Stimulated activated CD8-positive, alpha-beta memory T cell treated with anti-CD3 and anti-CD28 coated beads, Interleukin-2, amount 100 ng/mL, for 1 hour (primary cell): ENCODE measurements around the gene RYR3.

Experiments
- DNase-seq, 2 donors: peaks; one replicate each; pipeline ENCODE4 v3.0.0-alpha.2; 2020; ENCODE audit warnings: low read depth in 2 of 2

The RYR3 gene

GRCh38 chr15:33831646-33832045 lies 520.9 kb downstream of the RYR3 start:
- no peak for DNase-seq

DNA sequence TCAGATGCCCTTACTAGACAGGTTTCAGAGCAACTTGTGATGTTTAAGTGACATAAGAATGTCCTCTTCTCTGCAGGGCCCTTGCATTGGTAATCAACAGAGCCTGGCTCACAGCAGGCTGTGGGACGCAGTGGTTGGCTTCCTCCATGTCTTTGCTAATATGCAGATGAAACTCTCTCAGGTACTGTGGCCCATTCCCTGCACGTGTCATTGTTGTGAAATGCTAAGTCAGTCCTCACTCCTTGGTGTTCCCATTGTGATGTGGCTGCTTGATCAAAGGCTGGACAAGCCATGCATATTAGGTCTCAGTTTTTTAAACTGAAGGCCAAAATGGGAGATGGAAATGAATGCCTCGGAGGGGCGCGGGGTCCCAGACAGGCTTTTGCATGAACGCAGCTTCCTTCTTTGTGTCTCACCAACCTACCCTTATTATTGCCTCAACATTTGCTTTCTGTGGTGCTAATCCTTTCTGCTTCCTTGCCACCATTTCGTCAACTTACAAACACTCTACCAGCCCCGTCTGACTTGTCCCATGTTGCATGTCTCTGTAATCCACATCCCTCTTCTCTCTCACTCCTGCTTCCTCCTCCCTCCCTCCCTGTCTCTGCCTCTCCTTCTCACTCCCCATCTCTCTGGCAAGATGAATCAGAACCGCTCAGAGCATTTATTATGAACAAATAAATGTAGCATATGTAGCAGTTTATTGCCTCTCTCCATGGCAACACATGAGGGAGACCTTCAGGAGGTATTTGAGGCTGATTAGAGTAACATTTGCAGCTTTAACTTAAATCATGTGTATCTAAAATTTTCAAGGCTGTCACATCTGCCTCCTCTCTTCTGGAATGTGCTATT lies 524.4 kb downstream of the RYR3 start:
- no peak for DNase-seq

- DNase-seq = no peak
Observed at GRCh38 chr15:33837294-33837693, 526.5 kb downstream of the RYR3 start.

DNA sequence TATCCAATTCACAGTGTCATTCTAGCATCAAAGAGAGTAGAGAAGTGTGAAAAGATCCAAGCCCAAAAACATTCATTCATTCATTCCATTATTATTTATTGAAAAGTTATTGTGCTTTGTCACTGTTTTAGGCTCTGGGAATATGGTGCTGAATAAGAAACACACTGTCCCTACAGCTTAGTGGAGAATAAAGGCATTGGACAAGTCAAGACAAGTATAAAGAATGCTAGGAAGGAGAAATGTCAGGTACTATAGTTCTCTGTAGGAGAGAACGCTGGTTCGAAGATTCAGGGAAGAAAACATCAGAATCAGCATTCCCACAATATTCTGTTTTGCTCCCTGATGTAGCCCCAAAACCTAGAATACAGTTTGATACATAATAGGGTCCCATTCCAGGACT lies 528.8 kb downstream of the RYR3 start:
- DNase-seq = no peak

DNA sequence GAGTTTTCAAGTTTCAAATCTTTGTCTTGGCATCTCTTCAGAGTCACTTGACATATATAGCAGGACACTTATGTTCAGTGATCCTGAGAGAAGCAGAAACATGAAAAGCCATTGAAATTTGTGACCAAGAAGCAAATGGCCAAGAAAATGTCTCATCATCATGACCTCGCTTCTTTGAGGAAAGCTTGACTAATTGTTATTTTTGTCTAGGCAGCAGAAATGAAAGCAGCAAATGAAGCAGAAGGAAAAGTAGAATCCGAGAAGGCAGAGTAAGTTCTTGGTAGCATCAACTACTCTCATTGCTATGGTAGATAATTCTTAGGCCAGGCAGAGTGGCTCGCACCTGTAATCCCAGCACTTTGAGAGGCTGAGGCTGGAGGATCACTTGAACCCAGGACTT lies 529.8 kb downstream of the RYR3 start:
- DNase-seq = no peak

- DNase-seq = no peak
Observed at GRCh38 chr15:33844186-33844585, 533.4 kb downstream of the RYR3 start.

- DNase-seq = no peak
Observed at GRCh38 chr15:33844597-33844996, 533.8 kb downstream of the RYR3 start.

DNA sequence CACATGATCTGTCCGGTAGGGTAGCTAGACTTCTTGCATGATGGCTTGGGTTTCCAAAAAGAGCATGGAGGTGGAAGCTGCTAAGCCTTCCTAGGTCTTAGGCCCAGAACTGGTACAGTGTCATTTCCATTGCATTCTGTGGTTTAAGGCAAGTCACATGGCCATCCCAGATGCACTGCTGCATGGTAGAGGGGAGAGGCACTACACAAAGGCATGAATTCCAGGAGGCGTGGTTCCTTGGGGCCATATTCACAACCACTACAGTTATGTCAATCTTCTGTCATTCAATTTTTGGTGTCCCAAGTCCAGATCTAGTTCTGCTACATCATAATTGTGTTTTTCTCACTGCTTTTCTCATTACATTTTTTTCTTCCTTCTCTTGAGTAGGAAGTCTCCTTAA lies 535.4 kb downstream of the RYR3 start:
- DNase-seq = no peak

DNA sequence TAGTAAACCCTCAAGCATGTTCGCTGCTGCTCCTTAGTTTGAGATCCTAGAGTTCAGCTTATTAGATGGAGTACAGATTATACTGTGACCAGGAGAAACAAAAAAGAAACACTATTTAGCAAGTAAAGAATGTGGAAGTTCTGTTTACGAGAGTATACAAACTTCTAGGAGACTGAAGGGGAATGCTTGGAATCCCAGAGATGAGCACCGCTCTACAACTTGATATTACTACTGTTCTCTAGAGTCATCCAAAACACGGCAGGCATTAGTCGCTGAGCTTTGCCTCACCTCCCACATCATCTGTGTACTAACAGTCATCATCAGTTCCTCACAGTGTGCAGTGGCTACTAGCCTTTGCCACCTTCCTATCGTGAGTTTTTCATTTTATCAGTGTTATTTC lies 536.1 kb downstream of the RYR3 start:
- no peak for DNase-seq

DNA sequence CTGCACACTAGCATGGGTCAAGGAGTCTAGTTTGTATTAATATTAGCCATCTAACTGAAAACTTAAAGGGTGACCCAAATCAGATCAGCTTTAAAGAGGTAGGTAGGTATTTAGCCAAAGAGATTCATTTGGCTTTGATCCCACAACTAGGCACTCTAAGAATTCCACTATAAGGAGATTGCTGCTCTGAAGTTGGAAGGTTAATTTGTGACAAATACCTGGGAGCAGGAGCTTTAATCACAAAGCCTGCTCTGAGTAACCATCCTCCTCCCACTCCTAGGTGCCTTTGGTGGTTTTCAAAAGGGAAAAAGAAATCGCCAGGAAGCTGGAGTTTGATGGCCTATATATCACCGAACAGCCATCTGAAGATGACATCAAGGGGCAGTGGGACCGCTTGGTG lies 537.2 kb downstream of the RYR3 start:
- no peak for DNase-seq

GRCh38 chr15:33851079-33851478 lies 540.3 kb downstream of the RYR3 start:
- no peak for DNase-seq

GRCh38 chr15:33852094-33852493 lies 541.3 kb downstream of the RYR3 start:
- DNase-seq = no peak

DNA sequence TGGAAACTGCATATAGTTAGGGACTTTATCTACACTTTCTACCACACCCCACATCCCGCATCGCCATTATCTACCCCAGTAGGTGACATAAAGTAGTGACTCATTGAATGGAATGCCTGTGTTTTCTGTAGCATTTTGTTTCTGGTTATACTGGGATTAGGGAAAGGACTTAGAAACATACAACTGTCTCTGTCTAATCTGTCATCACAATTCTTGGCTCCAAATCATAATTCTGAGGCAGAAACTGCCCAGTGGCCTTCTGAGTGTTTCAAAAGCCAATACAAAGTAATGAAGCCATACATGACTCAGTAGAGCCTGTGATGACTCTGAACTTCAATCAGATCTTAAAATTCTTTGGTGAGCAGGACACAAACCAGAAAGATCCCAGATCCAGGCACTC lies 541.8 kb downstream of the RYR3 start:
- no peak for DNase-seq

GRCh38 chr15:33857726-33858125 lies 547.0 kb downstream of the RYR3 start:
- no peak for DNase-seq

GRCh38 chr15:33858836-33859235 lies 548.1 kb downstream of the RYR3 start:
- no peak for DNase-seq

DNA sequence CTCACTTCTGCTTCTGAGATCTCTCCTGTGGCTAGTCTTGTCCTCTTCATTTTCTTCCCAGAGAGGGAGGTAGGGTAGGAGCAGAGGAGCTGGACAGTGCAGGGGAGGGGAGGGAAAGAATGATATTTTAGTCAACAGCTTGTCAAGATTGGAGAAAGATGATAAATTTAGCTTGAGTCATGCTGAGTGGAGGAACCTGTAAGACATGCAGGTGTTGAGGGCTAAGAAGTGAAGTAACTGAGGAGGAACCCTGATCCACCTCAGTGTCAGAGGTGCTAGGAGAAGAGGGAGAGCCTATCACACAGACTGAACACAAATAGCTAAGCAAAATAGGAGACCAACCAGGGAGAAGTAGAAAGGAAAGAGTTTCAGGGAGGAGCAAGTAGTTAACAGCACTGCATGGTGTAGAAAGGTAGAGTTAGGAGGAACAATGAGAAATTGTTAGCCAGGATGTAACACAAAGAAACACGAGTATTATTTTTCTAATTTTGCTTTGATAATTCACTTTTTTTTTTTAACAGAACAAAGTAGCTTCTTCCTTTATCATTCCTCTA lies 549.3 kb downstream of the RYR3 start:
- no peak for DNase-seq

DNA sequence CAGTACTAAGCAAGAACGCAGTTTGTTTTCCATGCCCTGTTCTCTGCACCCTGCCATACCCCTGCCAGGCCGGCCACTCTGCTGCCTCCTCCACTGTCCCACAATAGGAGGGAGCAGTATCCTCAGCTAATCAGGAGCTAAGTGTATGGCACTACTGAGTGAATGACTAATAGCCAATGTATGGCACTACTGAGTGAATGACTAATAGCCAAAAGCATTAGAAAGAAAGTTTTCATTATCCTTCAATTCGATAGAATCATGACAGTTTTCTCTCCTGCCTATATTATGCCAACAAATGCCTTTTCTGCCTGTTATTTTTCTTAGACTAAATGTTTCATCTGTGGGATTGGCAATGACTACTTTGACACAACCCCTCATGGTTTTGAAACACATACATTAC lies 550.0 kb downstream of the RYR3 start:
- DNase-seq = no peak

- DNase-seq = no peak
Observed at GRCh38 chr15:33864360-33865075, 553.8 kb downstream of the RYR3 start.

DNA sequence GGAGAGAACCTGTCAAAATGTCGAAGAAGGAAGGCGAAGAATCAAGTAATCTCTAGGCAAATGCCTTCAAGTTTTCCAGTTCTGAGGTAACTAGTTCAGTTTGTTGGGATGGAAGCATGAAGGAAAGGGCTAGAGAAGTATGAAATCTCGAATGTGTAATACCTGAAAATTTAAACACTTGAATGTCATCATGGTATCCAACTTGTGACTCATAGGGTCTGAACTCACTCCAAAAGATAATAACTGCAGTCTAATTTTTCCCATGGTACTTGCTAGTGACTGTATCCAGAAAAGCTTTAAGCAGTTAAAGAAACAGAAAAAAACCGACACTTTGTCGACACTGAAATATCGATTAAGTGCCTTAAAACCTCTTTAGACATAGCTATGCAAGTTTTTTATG lies 554.6 kb downstream of the RYR3 start:
- DNase-seq = no peak

GRCh38 chr15:33866101-33866737 lies 555.5 kb downstream of the RYR3 start:
- DNase-seq = no peak

DNA sequence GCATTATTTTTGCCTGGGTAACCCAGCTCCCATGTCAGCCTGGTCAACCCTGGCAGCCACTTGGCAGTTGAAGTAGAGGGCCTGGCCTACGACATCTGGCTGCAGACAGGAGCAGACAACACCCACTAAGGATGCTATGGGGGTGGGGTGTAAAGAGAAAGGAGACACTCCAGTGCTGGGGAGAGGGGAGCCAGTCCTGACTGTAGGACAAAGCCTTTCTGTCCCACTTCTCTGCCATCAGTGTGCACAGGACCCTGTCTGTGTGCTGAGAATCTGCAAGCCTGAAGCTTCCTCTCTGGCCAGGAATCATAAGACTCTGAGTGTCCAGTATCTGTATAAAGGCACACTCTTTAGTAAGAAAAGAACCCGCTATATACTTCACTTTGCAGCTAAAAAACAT lies 561.2 kb downstream of the RYR3 start:
- no peak for DNase-seq

DNA sequence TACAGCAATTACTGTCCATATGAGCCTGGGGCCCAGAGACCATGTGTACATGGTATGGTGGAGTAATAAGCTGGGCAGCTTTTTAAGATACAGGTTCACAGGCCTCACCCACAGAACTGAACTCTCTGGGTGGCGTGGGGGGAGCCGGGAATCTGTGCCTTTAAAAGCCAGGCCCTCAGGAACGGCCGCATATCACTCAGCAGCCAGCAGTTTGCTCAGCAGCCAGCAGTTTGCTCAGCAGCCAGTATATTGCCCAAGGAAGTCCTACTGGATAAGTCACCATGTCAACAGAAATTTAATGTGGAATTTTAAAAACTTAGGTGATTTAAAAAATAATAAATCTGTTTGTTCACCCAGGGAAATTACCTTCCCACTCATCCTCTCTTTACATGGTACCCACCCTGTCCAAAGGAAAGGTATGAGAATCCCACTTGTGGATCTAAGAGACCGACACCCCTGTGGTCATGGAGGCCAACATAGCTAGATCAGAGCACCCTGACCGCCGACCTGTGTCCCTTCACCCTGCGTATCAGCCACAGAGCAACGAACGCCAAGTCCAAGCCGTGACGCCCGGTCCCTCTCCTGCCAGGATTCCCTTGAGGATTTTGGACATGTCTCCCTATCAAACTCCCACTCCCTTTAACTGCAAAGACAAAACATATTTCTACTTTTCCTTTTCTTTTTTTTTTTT lies 561.8 kb downstream of the RYR3 start:
- no peak for DNase-seq
